Type B pancreatic cell (in vitro differentiated cells): ENCODE measurements around the gene SPATA3. TPM values are rescaled to one million over a fixed set of nuclear protein-coding genes. Genes with fewer than 3 reads are reported as not detected.

Source experiments
- DNase-seq: peaks from one replicate; pipeline ENCODE4 v3.0.0; 2021; ENCODE audit warnings: mixed read lengths; ENCODE audit not compliant: unreplicated experiment; ENCODE audit errors: extremely low spot score
- H3K27ac Mint-ChIP-seq: 2 replicates; pipeline ENCODE4 v1.8.0; 2021; ENCODE audit warnings: mild to moderate bottlenecking, mixed read lengths
- H3K27me3 Mint-ChIP-seq: 2 replicates; pipeline ENCODE4 v1.8.0; 2021; ENCODE audit warnings: mixed read lengths
- H3K36me3 Mint-ChIP-seq: 2 replicates; pipeline ENCODE4 v1.8.0; 2021; ENCODE audit warnings: mixed read lengths
- H3K4me1 Mint-ChIP-seq: one replicate; pipeline ENCODE4 v1.8.0; 2021; ENCODE audit warnings: mixed read lengths; ENCODE audit not compliant: unreplicated experiment
- H3K4me3 Mint-ChIP-seq: 2 replicates; pipeline ENCODE4 v1.8.0; 2021; ENCODE audit warnings: mild to moderate bottlenecking, mixed read lengths
- H3K9me3 Mint-ChIP-seq: 2 replicates; pipeline ENCODE4 v1.8.0; 2021; ENCODE audit warnings: mixed read lengths
- CTCF ChIP-seq: fragments of 200-600 bp; sonication (generic); conservative IDR thresholded peaks from 2 replicates; pipeline ENCODE4 v1.5.0; 2021; ENCODE audit warnings: antibody characterized with exemption, mild to moderate bottlenecking
- total RNA-seq: library from RNA; stranded (reverse); gene quantifications from 2 replicates; pipeline ENCODE4 v1.2.1, GENCODE V29; 2021; ENCODE audit warnings: low replicate concordance

The SPATA3 gene
- total RNA-seq, 1 donor from 2014 or later, result not detected

DNA sequence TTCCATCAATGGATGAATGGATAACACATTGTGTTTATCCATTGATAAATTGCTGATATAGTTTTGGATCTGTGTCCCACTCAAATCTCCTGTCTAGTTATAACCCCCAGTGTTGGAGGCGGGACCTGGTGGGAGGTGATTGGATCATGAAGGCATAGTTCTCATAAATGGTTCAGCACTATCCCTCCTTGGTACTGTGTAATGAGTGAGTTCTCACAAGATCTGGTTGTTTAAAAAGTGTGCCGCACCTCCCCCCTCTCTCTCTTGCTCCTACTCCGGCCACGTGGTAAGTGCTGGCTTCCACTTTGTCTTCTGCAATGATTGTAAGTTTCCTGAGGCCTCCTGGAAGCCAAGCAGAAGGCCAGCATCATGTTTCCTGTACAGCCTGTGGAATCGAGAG, 23.9 kb upstream of the SPATA3 start:
- peaks cover 9% of the 10 kb centered on the region for H3K4me1 Mint-ChIP-seq
- no peak overlapping the region for H3K27ac Mint-ChIP-seq
- TF ChIP-seq CTCF, result no peak
- no peak overlapping the region for H3K4me3 Mint-ChIP-seq
- no peaks in the 10 kb centered on the region for H3K36me3 Mint-ChIP-seq
- H3K9me3 Mint-ChIP-seq, result no peaks in the 10 kb centered on the region
- peaks cover 4% of the 10 kb centered on the region for H3K27me3 Mint-ChIP-seq
- no peak for DNase-seq

DNA sequence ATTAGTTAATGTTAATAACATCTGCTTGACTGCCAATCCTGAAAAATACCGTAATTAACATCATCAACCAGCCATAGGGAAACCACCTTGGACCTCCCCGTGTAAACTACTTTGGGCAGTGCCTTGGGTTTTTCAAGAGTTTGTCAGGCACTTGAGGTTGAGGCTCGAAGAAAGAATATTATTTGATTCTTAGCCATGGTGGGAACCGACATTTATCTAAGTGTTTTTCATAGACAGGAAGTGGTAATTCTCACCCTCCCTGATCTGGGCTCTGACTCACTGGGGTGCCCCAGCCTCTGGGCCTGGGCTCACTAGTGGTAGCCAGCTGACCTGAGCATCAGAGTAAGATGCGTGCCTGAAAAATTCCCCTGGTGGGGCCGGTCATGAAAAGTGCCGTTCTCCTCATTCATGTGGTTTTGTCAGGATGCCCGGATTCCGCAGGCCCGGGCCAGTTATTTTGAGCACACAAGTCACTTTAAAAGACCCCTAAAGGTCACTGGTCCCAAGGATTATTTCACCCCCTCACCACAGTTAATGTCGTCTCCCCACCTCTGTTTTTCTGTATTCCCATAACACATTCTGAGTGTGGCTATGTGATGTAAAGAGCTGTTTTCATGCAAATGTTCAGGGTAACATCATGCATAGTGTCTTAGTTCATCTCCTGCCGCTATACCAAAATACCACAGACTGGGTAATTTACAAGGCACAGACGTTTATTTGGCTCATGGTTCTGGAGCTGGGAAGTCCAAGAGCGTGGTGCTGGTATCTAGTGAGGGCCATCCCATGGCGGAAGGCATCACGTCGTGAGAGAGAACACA, 21.6 kb upstream of the SPATA3 start:
- Mint-ChIP-seq H3K27me3 (peaks cover 7% of the 10 kb centered on the region), H3K9me3 (no peaks in the 10 kb centered on the region), H3K27ac (no peak overlapping the region), H3K36me3 (no peaks in the 10 kb centered on the region), H3K4me3 (no peak overlapping the region), H3K4me1 (peaks cover 9% of the 10 kb centered on the region)
- DNase-seq, result no peak
- no peak for TF ChIP-seq CTCF

DNA sequence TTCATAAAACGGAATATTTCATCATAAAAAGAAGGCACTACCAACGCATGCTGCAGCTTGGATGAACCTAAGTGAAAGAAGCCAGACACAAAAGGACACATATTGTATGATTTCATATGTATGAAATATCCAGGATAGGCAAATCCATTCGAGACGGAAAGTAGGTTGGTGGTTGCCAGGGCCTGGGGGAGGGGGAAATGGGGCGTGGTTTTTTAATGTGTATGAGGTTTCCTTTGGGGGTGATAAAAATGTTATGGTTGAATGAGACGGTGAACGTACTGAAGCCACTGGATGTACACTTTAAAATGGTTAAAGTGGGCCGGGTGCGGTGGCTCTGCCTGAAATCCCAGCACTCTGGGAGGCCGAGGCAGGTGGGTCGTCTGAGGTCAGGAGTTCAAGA, 20.0 kb upstream of the SPATA3 start:
- no peak for TF ChIP-seq CTCF
- no peaks in the 10 kb centered on the region for H3K36me3 Mint-ChIP-seq
- peaks cover 7% of the 10 kb centered on the region for H3K27me3 Mint-ChIP-seq
- H3K27ac Mint-ChIP-seq, result no peak overlapping the region
- peaks cover 9% of the 10 kb centered on the region for H3K4me1 Mint-ChIP-seq
- no peak overlapping the region for H3K4me3 Mint-ChIP-seq
- H3K9me3 Mint-ChIP-seq, result no peaks in the 10 kb centered on the region
- no peak for DNase-seq

DNA sequence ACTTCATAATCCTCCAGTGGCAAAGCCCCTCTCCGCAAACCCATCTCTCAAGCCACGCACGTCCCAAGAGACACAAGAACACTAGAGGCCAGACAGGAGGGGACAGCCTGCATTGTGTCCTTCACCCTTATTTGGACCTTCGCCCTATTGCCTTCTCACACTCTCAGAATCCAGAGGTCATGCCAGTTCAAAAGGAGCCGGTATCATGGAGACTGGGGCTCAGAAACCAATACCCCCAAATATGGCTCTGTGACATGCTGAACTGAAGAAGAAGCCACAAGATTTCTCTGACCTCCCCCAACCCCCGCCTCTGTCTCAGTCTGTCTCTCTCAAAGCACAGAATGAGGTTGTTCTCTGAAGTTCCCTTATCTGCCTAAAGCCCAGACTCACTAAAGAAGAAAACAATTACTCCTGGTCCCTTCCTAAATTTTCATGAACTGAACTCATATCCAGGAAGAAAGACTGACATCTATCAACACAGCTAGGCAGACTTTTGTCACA, 19.2 kb upstream of the SPATA3 start:
- Mint-ChIP-seq H3K4me1 (peaks cover 9% of the 10 kb centered on the region), H3K27ac (no peak overlapping the region), H3K4me3 (no peak overlapping the region), H3K36me3 (no peaks in the 10 kb centered on the region), H3K27me3 (peaks cover 7% of the 10 kb centered on the region), H3K9me3 (no peaks in the 10 kb centered on the region)
- TF ChIP-seq CTCF, result no peak
- DNase-seq, result no peak

- no peaks in the 10 kb centered on the region for H3K9me3 Mint-ChIP-seq
- TF ChIP-seq CTCF, result no peak
- H3K4me3 Mint-ChIP-seq, result no peak overlapping the region
- no peaks in the 10 kb centered on the region for H3K36me3 Mint-ChIP-seq
- H3K4me1 Mint-ChIP-seq, result peaks cover 9% of the 10 kb centered on the region
- H3K27me3 Mint-ChIP-seq, result peaks cover 7% of the 10 kb centered on the region
- DNase-seq, result no peak
- H3K27ac Mint-ChIP-seq, result no peak overlapping the region
These were observed 15.5 kb upstream of the SPATA3 start for GRCh38 chr2:230980468-230980867.
